Measurements from ENCODE around the gene C20orf141.

DNA sequence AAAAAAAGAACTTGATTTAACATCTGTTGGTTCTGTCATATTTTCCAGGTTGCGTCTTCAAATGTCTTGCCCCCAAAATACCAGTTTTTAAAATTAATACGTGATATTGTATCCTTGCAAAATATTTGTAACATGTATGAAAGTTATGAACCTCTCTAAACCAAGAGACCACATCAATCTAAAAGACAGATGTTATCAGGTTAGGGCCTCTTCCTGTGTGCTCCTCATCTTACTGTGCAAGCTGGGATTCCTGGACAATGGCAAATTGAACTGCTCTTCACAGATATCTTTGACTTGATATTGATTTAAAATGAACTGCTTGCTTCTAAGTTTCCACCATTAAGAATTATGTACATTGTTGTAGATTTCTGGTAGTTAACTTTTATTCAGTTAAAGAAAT, 11.0 kb downstream of the C20orf141 start:
- TF ChIP-seq CTCF (IDR thresholded peaks at IDR 0.05) = no peak
- TF ChIP-seq ZFX (IDR thresholded peaks at IDR 0.05; ENCODE audit: borderline replicate concordance) = no peak

All from 22Rv1 (cell line).